IMR-90 (cell line): ENCODE measurements around the gene PROK2. TPM values are rescaled to one million over a fixed set of nuclear protein-coding genes. Genes with fewer than 3 reads are reported as not detected.

Experiments
- ATAC-seq: fragments of 200-7000 bp; cut with Tn5 transposase; 2 replicates; pipeline ENCODE4 v1.9.1; 2020; ENCODE audit warnings: low read depth, mild to moderate bottlenecking, moderate library complexity
- BruUV-seq: library from RNA; stranded (reverse); fragments of 400-500 nt; replicated peaks from 2 replicates; lab custom pipeline; 2021; lab: Mats Ljungman, UMichigan
- CTCF ChIA-PET: fragments of 300-600 bp; formaldehyde crosslinking; extraction: SDS; loops from one replicate; lab custom pipeline; 2021; ENCODE audit warnings: antibody characterized with exemption; lab: Yijun Ruan, JAX
- POLR2A ChIA-PET: fragments of 300-600 bp; sonication (Branson Sonifier 250); formaldehyde crosslinking; loops from one replicate; lab custom pipeline; 2022; ENCODE audit warnings: antibody characterized with exemption; ENCODE audit not compliant: unreplicated experiment; lab: Charles Lee
- DNase-seq: peaks from one replicate; pipeline ENCODE4 v3.0.0; 2013
- H2AFZ ChIP-seq: replicated peaks from 2 replicates; pipeline ENCODE3; 2013; ENCODE audit warnings: low read length, mild to moderate bottlenecking; ENCODE audit not compliant: poor library complexity
- H2AK5ac ChIP-seq: 2 replicates; pipeline ENCODE4 v1.6.1; 2013; ENCODE audit warnings: low read depth, low read length, inconsistent platforms
- H2AK9ac ChIP-seq: replicated peaks from 2 replicates; pipeline ENCODE3; 2013; ENCODE audit warnings: mild to moderate bottlenecking, low read depth, low read length, moderate library complexity; ENCODE audit not compliant: poor library complexity
- H2BK120ac ChIP-seq: 2 replicates; pipeline ENCODE4 v1.6.1; 2013; ENCODE audit warnings: low read depth, low read length, inconsistent platforms
- H2BK15ac ChIP-seq: 3 replicates; pipeline ENCODE4 v1.6.1; 2013; ENCODE audit warnings: low read depth, low read length, inconsistent platforms
- H2BK20ac ChIP-seq: 2 replicates; pipeline ENCODE4 v1.6.1; 2013; ENCODE audit warnings: low read depth, mild to moderate bottlenecking, inconsistent platforms, low read length, moderate library complexity
- H2BK5ac ChIP-seq: 2 replicates; pipeline ENCODE4 v1.6.1; 2013; ENCODE audit warnings: mild to moderate bottlenecking, low read depth, low read length, inconsistent platforms; ENCODE audit not compliant: poor library complexity, severe bottlenecking
- H3K14ac ChIP-seq: replicated peaks from 2 replicates; pipeline ENCODE4 v1.6.1; 2013; ENCODE audit warnings: low read depth, low read length, inconsistent platforms
- H3K18ac ChIP-seq: 2 replicates; pipeline ENCODE4 v1.6.1; 2013; ENCODE audit warnings: low read depth, low read length, control low read depth
- H3K23ac ChIP-seq: 2 replicates; pipeline ENCODE4 v1.6.1; 2013; ENCODE audit warnings: low read depth, low read length, inconsistent platforms
- H3K27ac ChIP-seq: 2 replicates; pipeline ENCODE4 v1.5.1; 2013; ENCODE audit warnings: mild to moderate bottlenecking, control low read depth, low read length; ENCODE audit not compliant: insufficient read depth
- H3K27me3 ChIP-seq: 2 replicates; pipeline ENCODE4 v1.6.1; 2013; ENCODE audit warnings: low read length; ENCODE audit not compliant: control insufficient read depth, insufficient read depth
- H3K36me3 ChIP-seq: 2 replicates; pipeline ENCODE4 v1.6.1; 2013; ENCODE audit warnings: low read length, mixed read lengths; ENCODE audit not compliant: control insufficient read depth, insufficient read depth
- H3K4ac ChIP-seq: 2 replicates; pipeline ENCODE4 v1.6.1; 2013; ENCODE audit warnings: low read depth, low read length, inconsistent platforms
- H3K4me1 ChIP-seq: 2 replicates; pipeline ENCODE4 v1.6.1; 2013; ENCODE audit warnings: low read length, mixed read lengths; ENCODE audit not compliant: control insufficient read depth, insufficient read depth
- H3K4me2 ChIP-seq: 2 replicates; pipeline ENCODE4 v1.6.1; 2013; ENCODE audit warnings: low read depth, mild to moderate bottlenecking, control low read depth, low read length, moderate library complexity
- H3K4me3 ChIP-seq: 2 replicates; pipeline ENCODE4 v1.5.1; 2013; ENCODE audit warnings: low read depth, mild to moderate bottlenecking, control low read depth, low read length, moderate library complexity; ENCODE audit not compliant: insufficient read depth
- H3K56ac ChIP-seq: 2 replicates; pipeline ENCODE4 v1.6.1; 2013; ENCODE audit warnings: low read length, inconsistent platforms; ENCODE audit not compliant: insufficient read depth; ENCODE audit errors: extremely low read depth
- H3K79me1 ChIP-seq, 2 experiments: 2 replicates each; pipeline ENCODE4 v1.6.1; 2013; ENCODE audit warnings: low read length in 2 of 2, inconsistent platforms in 1 of 2, low read depth in 1 of 2
- H3K9ac ChIP-seq: 2 replicates; pipeline ENCODE4 v1.6.1; 2013; ENCODE audit warnings: low read depth, low read length, control low read depth
- H3K9me1 ChIP-seq: 2 replicates; pipeline ENCODE4 v1.6.1; 2013; ENCODE audit warnings: low read length, inconsistent platforms; ENCODE audit not compliant: insufficient read depth
- H3K9me3 ChIP-seq: 2 replicates; pipeline ENCODE4 v1.6.1; 2013; ENCODE audit warnings: low read length; ENCODE audit not compliant: control insufficient read depth, insufficient read depth
- H4K20me1 ChIP-seq: 2 replicates; pipeline ENCODE4 v1.6.1; 2013; ENCODE audit warnings: low read length, inconsistent platforms; ENCODE audit not compliant: insufficient read depth
- H4K5ac ChIP-seq: 2 replicates; pipeline ENCODE4 v1.6.1; 2013; ENCODE audit warnings: mild to moderate bottlenecking, low read depth, low read length, control low read depth
- H4K8ac ChIP-seq, 2 experiments: 2 replicates each; pipeline ENCODE4 v1.6.1; 2013; ENCODE audit warnings: low read depth in 2 of 2, low read length in 2 of 2, control low read depth in 1 of 2, inconsistent platforms in 1 of 2
- H4K91ac ChIP-seq: 2 replicates; pipeline ENCODE4 v1.6.1; 2013; ENCODE audit warnings: low read depth, low read length, inconsistent platforms; ENCODE audit not compliant: insufficient read depth
- MAFK ChIP-seq: IDR thresholded peaks from 2 replicates; pipeline ENCODE4 v1.6.1; 2012; ENCODE audit warnings: low read depth, low read length, improper control_type of control experiment
- MAZ ChIP-seq: IDR thresholded peaks from 2 replicates; pipeline ENCODE4 v1.6.1; 2012; ENCODE audit warnings: low read depth, mild to moderate bottlenecking, low read length, improper control_type of control experiment, moderate library complexity, borderline replicate concordance
- POLR2A ChIP-seq: IDR thresholded peaks from 2 replicates; pipeline ENCODE4 v1.6.1; 2012; ENCODE audit warnings: mild to moderate bottlenecking, low read depth, low read length
- WGBS, 2 experiments: methylation state at CpG; one replicate each; pipeline versions ENCODE4 v1.1.5 to v1.1.7; 2013; ENCODE audit warnings: missing lambda C conversion rate in 2 of 2; ENCODE audit not compliant: insufficient read length in 1 of 2; ENCODE audit errors: extremely low coverage in 2 of 2; 5-methylcytosine and 5-hydroxymethylcytosine counted together
- dilution Hi-C: fragments of 300-500 bp; cut with HindIII; formaldehyde crosslinking; loops from one replicate; pipeline ENCODE4 v1.14.3; 2018; ENCODE audit warnings: low sequenced_read_pairs; ENCODE audit not compliant: unreplicated experiment
- in situ Hi-C: fragments of 300-500 bp; cut with MboI; formaldehyde crosslinking; loops from 3 replicates; pipeline ENCODE4 v1.14.3; 2019; ENCODE audit warnings: low sequenced_read_pairs, inconsistent platforms, mixed read lengths
- intact Hi-C: fragments of 100-400 bp; cut with micrococcal nuclease; formaldehyde crosslinking; loops from 2 replicates; pipeline ENCODE4 v1.10.0; 2022
- polyA plus RNA-seq, 3 experiments: library from polyadenylated mRNA; depleted of rRNA; stranded (reverse); fragments of >200 nt; gene quantifications; 2 replicates each; pipeline ENCODE4 v1.2.3, GENCODE V29; 2012; ENCODE audit warnings: low replicate concordance in 1 of 3
- total RNA-seq: library from RNA; depleted of rRNA; stranded (reverse); fragments of >200 nt; gene quantifications from 2 replicates; pipeline ENCODE4 v1.2.3, GENCODE V29; 2012

PROK2 gene
- total and polyA plus RNA-seq, 2 of the 4 experiments (the other 2 are of a cell fraction), result not detected

- BruUV-seq, result no TSS peak
- Histone ChIP-seq H2AK9ac (no peak overlapping the region), H3K4me3 (no peak overlapping the region), H2BK15ac (no peak overlapping the region), H3K23ac (no peak overlapping the region), H2BK20ac (no peak overlapping the region), H3K4me2 (no peak overlapping the region), H3K27ac (no peak overlapping the region), H2BK5ac (no peak overlapping the region), H3K79me1 (no peaks in the 10 kb centered on the region), H4K91ac (no peak overlapping the region), H2BK120ac (no peak overlapping the region), H3K27me3 (peaks cover 27% of the 10 kb centered on the region), H3K4ac (no peak overlapping the region), H3K14ac (no peak overlapping the region), H3K36me3 (no peaks in the 10 kb centered on the region), H3K9me1 (peaks cover 4% of the 10 kb centered on the region; the same call in 1 of the 2 replicates), H3K18ac (no peak overlapping the region), H3K9ac (no peak overlapping the region), H2AK5ac (no peak overlapping the region), H4K5ac (no peak overlapping the region), H3K9me3 (no peaks in the 10 kb centered on the region), H4K20me1 (no peaks in the 10 kb centered on the region), H2AFZ (no peak overlapping the region), H3K4me1 (no peaks in the 10 kb centered on the region), H4K8ac (no peak overlapping the region), H3K56ac (no peak overlapping the region)
- ATAC-seq (no peak), DNase-seq (no peak)
- TF ChIP-seq MAZ (no peak), POLR2A (no peak), MAFK (peak; percentile 42; the same call in 1 of the 2 replicates)
- intact Hi-C loops (loop anchor here (5.0 to 10.0 kb wide), 2 partner anchors 131 to 1354 kb away; no protein-coding TSS in a partner anchor), in situ Hi-C loops (no loop called here), dilution Hi-C loops (no loop called here)
- POLR2A ChIA-PET, result no interaction called here
- WGBS, 2 experiments, result no CpG with 5 or more reads among the region's 2 CpGs
- CTCF ChIA-PET, result interaction anchor here (0.5 to 1.0 kb wide), 3 partner anchors 12 to 1330 kb away, joined by 3 to 7 read pairs (median 4); no protein-coding TSS in a partner anchor
These were observed 51.6 kb downstream of the PROK2 start for GRCh38 chr3:71733319-71733718.
